HG02943 (cell line): ENCODE measurements around the gene DCDC2C.
"Not testable (repeated sequence)": the region's sequence is repeated elsewhere in the genome, so short reads cannot be mapped to it uniquely, and the experiment has no call there.

ENCODE experiments used
- ATAC-seq: cut with Tn5 transposase; IDR thresholded peaks from one replicate; pipeline ENCODE4 v1.9.1; 2021; ENCODE audit warnings: mild to moderate bottlenecking, low read depth, moderate library complexity; ENCODE audit not compliant: unreplicated experiment

The DCDC2C gene, protein sequence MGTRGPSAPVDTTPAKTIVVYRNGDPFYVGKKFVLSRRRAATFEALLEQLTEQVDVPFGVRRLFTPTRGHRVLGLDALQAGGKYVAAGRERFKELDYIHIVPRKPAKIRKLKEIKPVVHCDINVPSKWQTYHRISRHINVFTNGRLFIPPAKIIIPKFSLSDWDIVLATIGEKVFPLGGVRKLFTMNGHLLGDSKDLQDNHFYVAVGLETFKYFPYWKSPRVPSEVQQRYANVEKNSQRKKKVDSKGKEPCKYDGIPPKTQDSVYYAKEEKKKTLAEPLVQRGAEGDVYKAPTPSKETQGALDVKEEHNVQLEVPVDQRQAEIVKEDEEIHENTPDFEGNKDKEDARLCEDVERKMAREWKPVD

DNA sequence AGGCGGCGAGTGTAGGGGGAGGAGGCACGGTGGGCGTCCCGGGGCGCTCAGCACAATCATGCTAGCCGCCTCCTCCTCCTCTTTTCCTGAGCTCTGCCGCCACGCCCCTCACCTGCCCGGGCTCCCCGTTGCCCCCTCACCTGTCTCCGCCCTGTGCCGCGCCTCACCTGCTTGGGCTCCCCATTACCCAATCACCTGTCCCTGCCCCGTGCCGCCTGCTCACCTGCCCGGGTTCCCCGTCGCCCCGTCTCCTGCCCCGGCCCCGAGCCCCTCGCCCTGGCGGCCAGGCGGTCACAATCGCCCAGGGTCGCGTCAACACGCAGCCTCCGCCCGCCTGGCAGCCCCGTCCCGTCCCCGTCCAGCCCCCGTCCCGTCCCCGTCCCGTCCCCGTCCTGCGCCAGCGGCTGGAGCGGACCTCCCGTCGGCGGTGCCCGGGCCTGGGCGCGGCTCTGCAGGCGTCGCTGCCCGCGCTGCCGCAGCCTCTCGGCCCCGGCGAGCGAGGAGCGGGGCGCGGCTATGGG lies at the start of gene DCDC2C:
TSS of gene DCDC2C (plus strand) at position 340 of the 521 bp plus-strand sequence. CDS start at position 517, 177 bp downstream.
- no peak for ATAC-seq

DNA sequence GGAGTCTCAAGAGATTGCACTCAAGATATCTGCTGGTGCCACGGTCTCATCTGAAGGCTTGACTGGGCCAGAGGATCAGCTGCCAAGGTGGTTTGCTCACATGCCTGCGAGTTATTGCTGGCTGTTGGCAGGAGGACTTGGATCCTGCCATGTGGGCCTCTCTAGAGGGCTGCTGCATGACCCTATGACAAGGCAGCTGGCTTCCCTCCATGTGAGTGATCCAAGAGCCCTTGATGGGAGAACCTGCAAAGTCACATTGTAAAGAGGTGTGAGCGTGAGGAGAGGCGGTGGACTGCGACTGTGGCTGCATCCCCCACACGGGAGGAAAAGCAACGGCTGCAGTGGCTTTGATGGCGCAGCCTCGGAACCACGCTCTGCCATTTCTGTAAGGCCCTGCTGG lies 49.4 kb upstream of the DCDC2C start:
- ATAC-seq: no peak

DNA sequence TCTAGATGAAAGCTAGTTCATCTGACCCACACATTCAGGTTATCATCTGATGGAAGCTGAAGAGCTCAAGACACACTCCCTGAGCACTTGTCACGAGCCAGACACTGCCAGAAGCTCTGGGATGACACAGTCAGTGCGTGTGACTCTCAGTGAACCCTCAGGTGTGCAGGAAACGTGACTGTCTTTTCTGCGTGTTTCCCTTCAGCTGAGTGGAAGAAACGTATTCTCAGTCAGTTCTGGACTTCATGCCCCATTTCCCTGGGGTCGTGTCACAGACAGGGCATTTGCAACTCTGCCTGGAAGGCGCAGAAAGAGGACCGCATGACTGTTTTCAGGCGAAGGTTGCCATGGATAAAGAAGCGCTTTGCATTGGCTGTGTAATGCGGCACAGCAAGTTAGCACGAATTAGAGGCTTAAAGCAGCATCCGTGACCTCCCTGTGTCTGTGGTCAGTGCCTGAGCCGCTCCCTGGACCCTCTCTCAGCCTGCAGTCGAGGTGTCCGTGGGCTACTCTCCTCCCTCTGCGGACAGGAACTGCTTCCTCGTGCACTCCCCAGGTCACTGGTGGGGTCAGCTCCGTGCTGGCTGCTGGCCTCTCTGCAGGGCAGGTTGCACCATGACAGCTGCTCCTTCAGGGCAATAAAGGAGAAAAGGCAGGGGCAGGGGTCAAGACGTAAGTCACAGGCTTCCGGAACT lies 48.7 kb upstream of the DCDC2C start:
- ATAC-seq: no peak

DNA sequence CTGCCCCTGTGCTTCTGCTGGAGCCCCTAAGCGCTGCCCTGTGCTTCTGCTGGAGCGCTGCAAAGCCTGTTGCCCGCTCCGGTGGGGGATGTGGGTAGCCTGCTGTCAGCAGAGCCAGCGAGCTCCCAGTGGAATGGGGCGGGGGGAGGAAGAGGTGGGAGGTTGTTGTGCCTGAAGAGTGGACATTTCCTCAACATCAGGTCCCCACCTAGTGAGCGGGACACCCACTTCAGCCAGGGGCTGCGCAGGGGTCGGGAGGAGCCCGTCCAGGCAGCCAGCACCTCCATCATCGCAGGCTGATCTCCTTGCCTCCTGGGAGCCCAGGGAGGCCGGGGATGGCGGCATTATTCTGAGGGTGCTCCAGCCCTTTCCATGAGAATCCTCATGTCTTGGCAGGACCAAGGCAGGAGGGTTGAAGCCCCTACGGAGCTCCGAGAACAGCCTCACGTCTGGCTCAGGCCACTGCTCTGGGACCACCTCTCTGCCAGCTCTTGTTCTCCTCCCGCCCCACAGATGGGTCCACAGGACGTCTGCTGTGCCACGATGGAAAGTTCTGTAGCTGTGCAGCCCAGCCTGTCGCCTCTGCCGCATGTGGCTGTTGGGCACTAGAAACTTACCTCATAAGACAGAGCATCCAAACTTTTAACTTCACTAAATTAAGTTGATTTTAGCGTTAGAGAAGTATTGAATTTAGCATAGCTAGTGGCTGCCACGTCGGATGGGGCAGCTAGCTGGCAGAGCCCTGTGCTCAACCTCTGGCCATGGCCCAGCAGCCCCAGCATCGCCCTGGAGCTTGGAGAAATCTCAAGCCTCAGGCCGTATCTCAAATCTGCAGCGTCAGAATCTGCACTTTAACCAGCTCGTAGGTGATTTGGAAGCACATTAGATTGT lies 47.3 kb upstream of the DCDC2C start:
- ATAC-seq: no peak

DNA sequence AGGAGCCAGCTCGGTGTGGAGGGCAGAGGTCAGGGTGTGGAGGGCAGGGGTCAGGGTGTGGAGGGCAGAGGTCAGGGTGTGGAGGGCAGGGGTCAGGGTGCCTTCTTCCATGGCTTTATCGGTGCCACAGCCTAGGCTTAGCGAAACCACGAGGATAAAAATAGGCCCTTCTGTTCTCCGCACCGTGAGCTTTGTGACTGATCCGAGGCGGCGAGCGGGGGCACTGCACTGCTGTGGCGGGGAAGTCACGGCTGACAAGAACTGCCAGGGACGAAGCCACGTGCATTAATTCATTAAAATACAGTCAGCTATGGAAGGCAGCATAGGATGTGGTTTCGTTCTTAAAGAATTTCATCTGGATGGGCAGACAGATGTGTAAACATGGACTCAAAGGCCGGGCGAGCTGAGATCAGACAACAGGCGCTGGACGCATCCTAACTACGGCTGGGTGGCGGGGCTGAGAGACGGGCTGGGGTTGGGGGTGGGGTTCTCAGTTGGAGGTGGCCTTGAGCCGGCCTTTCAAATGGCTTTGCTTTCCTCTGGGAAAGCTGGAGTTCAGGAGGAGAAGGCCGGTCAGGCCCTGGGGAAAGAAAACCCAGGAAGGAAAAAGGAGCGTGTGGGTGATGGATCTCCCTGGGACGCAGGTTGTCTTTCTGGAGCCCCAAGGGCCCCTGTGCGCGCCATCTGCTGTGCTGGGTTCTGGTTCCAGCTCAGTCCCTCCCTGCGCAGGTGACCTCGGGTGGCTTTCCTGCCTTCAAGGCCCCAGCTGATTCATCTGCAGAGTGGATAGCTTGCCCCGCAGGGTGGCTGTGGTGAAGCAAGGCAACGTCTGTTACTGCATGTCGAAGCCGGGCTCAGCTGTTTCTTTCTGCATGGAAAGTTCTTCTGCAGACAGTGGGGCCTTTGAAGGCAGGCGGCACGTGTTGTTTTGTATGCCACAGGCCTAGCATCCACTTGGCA lies 46.3 kb upstream of the DCDC2C start:
- no peak for ATAC-seq

DNA sequence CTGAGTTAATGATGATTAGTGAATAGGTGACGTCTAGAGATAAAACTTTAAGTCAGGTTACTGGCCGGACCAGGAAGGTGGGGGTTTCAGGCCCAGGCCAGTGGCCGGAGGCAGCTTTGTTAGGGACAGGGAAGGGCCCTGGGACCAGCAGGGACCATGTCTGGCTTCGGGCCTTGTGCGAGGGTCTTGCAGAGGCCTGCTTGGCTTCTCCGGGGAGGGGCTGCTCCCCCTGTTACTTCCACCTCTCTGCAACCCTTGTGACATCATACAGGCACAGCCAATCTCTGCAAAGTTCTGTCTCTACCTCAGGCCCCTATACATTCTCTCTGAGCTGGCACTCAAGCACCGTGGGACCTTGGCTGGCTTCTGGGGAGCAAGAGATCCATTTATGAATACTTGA lies 45.5 kb upstream of the DCDC2C start, which contains the start of gene ALLC:
TSS of gene ALLC (plus strand) at position 320 of the 400 bp plus-strand sequence. CDS start 12,958 bp downstream, outside the sequence.
- no peak for ATAC-seq

- ATAC-seq: no peak
Measured at GRCh38 chr2:3659447-3660432, 43.6 kb upstream of the DCDC2C start.

- ATAC-seq: not testable (repeated sequence)
Measured at GRCh38 chr2:3660640-3661039, 42.7 kb upstream of the DCDC2C start.

DNA sequence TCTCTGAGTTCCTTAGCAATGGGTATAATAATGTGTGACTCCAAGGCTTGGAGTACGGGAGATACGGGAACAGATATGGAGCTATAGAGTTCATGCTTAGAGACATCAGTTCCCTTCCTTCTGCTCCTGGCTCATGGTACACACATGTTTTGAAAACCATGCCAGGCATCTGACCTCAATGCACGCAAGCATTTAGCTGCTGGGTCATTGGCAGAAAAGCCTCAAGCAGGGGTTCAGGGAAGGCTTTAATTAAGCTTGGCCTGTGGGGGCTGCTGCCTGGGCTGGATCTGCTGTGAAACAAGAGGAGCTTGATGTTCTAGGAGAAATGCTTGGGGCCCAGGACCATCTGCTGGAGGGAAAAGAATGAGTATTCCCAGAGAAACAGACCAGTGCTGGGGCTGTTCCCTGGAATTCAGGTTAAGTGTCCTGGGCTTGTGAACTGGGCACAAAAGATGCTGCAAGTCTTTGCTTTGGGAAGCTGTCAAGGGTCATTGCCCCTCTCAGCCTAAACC lies 42.2 kb upstream of the DCDC2C start:
- ATAC-seq: no peak

- ATAC-seq: no peak
Measured at GRCh38 chr2:3662239-3662638, 41.1 kb upstream of the DCDC2C start.

- no peak for ATAC-seq
Measured at GRCh38 chr2:3664118-3664517, 39.3 kb upstream of the DCDC2C start.

DNA sequence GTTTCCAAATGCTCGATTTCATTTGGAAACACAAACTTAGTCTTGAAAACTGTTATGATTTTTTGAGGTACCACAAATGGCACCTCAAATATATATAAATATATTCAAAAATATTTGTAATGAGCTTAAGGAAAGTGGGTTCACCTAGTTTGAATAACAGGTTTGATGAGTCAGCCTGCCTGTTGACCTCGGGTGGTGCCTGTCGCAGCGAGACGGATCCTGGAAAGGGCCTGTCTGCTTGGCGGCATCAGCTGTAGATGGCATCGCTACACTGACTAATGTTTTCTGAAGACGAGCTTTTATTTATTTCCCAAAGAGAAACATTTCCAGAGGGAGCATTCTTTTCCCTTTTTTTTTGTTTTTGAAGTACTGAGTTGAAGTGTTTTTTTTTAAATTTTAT lies 38.5 kb upstream of the DCDC2C start:
- no peak for ATAC-seq

GRCh38 chr2:3665886-3666612 lies 37.3 kb upstream of the DCDC2C start:
- no peak for ATAC-seq

DNA sequence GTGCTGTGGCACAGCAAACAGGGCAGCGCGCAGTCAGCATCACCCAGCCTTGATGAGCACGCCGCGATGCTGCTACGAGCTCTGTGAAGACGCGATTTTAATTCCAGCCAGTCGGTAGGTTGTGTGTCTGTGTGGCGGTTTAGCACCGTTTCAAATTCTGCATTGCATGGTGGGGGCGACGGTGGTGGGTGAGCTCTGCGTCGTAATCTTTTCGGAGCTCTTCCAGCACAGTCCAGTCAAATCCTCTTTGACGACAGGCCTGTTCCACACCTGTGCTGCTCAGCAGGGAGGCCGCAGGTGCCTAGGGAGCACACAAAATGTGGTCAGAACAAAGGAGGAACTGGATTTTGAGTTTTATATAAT lies 36.8 kb upstream of the DCDC2C start:
- no peak for ATAC-seq

DNA sequence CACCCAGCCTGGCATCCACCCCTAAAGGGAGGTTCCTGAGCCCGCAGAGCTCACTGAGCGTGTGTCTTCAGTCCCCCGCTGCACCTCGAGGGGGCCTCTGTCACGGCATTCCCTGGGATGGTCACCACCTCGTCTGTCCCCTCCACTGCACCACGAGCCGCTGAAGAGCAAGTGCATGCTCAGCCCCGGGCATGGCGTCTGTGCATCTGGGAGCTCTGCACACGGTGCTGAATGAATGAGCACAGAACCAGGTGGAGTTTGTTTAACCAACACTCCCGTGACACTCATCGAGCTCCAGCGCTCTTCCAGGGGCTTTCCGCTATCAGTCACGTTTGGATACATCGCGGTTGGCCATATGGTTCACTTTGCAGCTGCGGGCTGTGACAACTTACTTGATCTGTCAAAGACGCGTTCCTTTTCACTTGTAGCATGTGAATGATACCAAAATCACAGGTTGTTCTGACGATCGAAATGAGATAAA lies 36.2 kb upstream of the DCDC2C start:
- ATAC-seq: no peak

DNA sequence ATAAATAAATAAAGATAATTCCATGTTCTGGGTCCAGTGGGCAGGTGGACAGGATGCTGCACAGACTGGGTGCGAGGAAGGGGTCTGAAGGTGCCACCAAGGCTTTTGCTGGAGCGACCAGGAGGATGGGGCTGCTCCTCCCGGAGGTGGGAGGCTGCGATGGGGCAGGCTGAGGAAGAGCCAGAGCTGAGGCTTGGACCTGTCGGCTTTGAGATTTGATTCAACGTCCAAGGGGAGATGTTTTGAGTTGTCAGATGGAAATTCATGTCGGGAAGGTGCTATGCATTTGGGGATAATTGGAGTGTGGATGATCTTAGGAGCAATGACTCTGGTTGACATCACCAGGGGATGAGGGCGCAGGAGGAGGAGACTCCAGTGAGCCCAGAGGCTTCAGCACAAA lies 33.7 kb upstream of the DCDC2C start:
- no peak for ATAC-seq

DNA sequence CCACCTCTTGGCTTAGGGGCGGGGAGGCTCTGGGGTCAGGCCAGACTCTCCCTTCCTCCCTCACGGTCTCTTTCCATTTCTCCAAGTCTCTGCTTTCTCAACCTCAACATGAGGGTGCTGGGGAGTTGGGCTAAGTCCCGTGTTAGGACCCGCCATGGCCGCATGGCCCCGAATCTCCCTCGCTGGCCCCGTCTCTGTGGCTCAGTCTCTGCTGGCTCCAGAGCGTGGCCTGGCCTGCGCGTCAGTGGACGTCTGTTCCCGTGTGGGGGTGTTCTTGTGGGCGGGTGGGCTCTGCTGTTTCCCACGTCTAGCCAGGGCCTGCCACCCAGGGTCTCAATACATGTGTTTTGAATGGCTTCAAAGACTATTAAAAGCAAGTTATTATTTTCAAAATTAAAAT lies 33.0 kb upstream of the DCDC2C start:
- no peak for ATAC-seq
